GM18499 (cell line): ENCODE data around the gene ZNF425.
"Not testable (repeated sequence)": the region's sequence is repeated elsewhere in the genome, so short reads cannot be mapped to it uniquely, and the experiment has no call there.

Source experiments
- ATAC-seq: cut with Tn5 transposase; IDR thresholded peaks from one replicate; pipeline ENCODE4 v1.9.1; 2021; ENCODE audit warnings: moderate number of reproducible peaks; ENCODE audit not compliant: insufficient read depth, unreplicated experiment

The ZNF425 gene

GRCh38 chr7:149075286-149075685 is 50.8 kb downstream of the ZNF425 start:
- ATAC-seq = no peak

GRCh38 chr7:149074116-149074885 is 51.8 kb downstream of the ZNF425 start:
- no peak for ATAC-seq

- no peak for ATAC-seq
Observed at GRCh38 chr7:149072438-149072775, 53.7 kb downstream of the ZNF425 start.

GRCh38 chr7:149071641-149072437 is 54.3 kb downstream of the ZNF425 start:
- ATAC-seq = no peak

GRCh38 chr7:149071182-149071635 is 54.9 kb downstream of the ZNF425 start:
- no peak for ATAC-seq

GRCh38 chr7:149070372-149071125 is 55.6 kb downstream of the ZNF425 start:
- ATAC-seq = no peak

- no peak for ATAC-seq
Observed at GRCh38 chr7:149067869-149068268, 58.3 kb downstream of the ZNF425 start.

GRCh38 chr7:149063476-149063875 is 62.6 kb downstream of the ZNF425 start:
- no peak for ATAC-seq

GRCh38 chr7:149062217-149062899 is 63.8 kb downstream of the ZNF425 start:
- ATAC-seq = not testable (repeated sequence)

- no peak for ATAC-seq
Observed at GRCh38 chr7:149060156-149060555, 66.0 kb downstream of the ZNF425 start.

GRCh38 chr7:149053885-149054284 is 72.2 kb downstream of the ZNF425 start:
- ATAC-seq = no peak

GRCh38 chr7:149053384-149053783 is 72.7 kb downstream of the ZNF425 start:
- no peak for ATAC-seq
